ENCODE measurements around the gene TRAPPC3L. TPM values are rescaled to one million over a fixed set of nuclear protein-coding genes. Genes with fewer than 3 reads are reported as not detected.

TRAPPC3L gene
- total and polyA plus RNA-seq, 2 of the 8 experiments (the other 6 are each of a cell fraction or from before 2014, with no cell fraction given), result not detected

GRCh38 chr6:116491610-116492330 lies 53.7 kb downstream of the TRAPPC3L start:
- H3K79me1 ChIP-seq (ENCODE audit: low read depth, low read length), result no peaks in the 10 kb centered on the region
- H2BK120ac ChIP-seq (replicated peaks; ENCODE audit: low read depth, low read length), result no peak overlapping the region
- H3K18ac ChIP-seq (ENCODE audit: extremely low read depth, low read length), result no peak overlapping the region
- H3K27ac ChIP-seq (ENCODE audit: low read depth, low read length), result no peak overlapping the region
- H3K4me1 ChIP-seq (replicated peaks in 1 of 4; ENCODE audit: control insufficient read depth in 3 of 4, insufficient read depth in 4 of 4, low read length in 3 of 4), result no peaks in the 10 kb centered on the region
- no peaks in the 10 kb centered on the region for H4K20me1 ChIP-seq (replicated peaks in 1 of 2; ENCODE audit: control insufficient read depth in 1 of 2, insufficient read depth in 2 of 2, low read length in 2 of 2)
- TF ChIP-seq TEAD4 (IDR thresholded peaks at IDR 0.05; ENCODE audit: low read depth, low read length) (no peak), EGR1 (IDR thresholded peaks at IDR 0.05; ENCODE audit: borderline replicate concordance, low read depth, low read length) (no peak), BRCA1 (IDR thresholded peaks at IDR 0.05; ENCODE audit: low read depth, low read length) (no peak), POLR2A (IDR thresholded peaks at IDR 0.05; ENCODE audit: control extremely low read depth in 1 of 2, low read depth in 2 of 2, low read length in 2 of 2) (no peak), SRF (IDR thresholded peaks at IDR 0.05; ENCODE audit: low read depth, low read length) (no peak), YY1 (IDR thresholded peaks at IDR 0.05; ENCODE audit: low read depth, low read length) (no peak), RXRA (IDR thresholded peaks at IDR 0.05; ENCODE audit: insufficient read depth, low read depth, low read length) (no peak)
- H3K4me3 ChIP-seq (ENCODE audit: extremely low read depth in 1 of 4, insufficient read depth in 2 of 4, low read depth in 3 of 4, low read length in 4 of 4), result no peak overlapping the region
- no peak overlapping the region for H3K56ac ChIP-seq (replicated peaks; ENCODE audit: insufficient read length, low read depth, low read length)
- H3K4ac ChIP-seq (replicated peaks; ENCODE audit: insufficient read length, low read depth, low read length), result no peak overlapping the region
- no peaks in the 10 kb centered on the region for H3K27me3 ChIP-seq (replicated peaks in 1 of 4; ENCODE audit: control insufficient read depth in 3 of 4, extremely low read depth in 1 of 4, insufficient read depth in 3 of 4, low read length in 3 of 4)
- no peak overlapping the region for H3K23ac ChIP-seq (ENCODE audit: insufficient read length)
- ChIA-PET CTCF (ENCODE audit: partially characterized antibody) (interaction anchor here (0.6 to 1.1 kb wide), 8 partner anchors 9 to 204 kb away, joined by 3 to 4 read pairs (median 3); no protein-coding TSS in a partner anchor), POLR2A (ENCODE audit: partially characterized antibody) (no interaction called here)
- no peaks in the 10 kb centered on the region for H3K9me3 ChIP-seq (ENCODE audit: insufficient read depth in 2 of 2, low read depth in 1 of 2, low read length in 1 of 2)
- 0 out of 2 replicates have a peak overlapping the region, but pooled peaks have one; percentile 46 for H2AFZ ChIP-seq (ENCODE audit: low read length)
- H4K91ac ChIP-seq (replicated peaks; ENCODE audit: insufficient read length, low read length), result no peak overlapping the region
- no peak overlapping the region for H2BK20ac ChIP-seq (ENCODE audit: low read length)
- no peaks in the 10 kb centered on the region for H3K79me2 ChIP-seq (ENCODE audit: control insufficient read depth in 1 of 2, insufficient read depth in 2 of 2, low read length in 2 of 2)
- H3K9ac ChIP-seq (replicated peaks in 1 of 4; ENCODE audit: extremely low read depth in 1 of 4, low read depth in 3 of 4, low read length in 3 of 4), result no peak overlapping the region
- WGBS, 2 experiments (ENCODE audit: extremely low coverage in 1 of 2, insufficient coverage in 1 of 2, insufficient read length in 1 of 2, insufficient replicate concordance in 2 of 2, low coverage in 1 of 2, low lambda C conversion rate in 2 of 2, missing lambda C conversion rate in 1 of 2), result 86% methylated on average over 1 of the region's 1 CpG; no CpG with 5 or more reads in 1 of the 2 experiments
- H2AK5ac ChIP-seq (ENCODE audit: low read depth, low read length), result no peak overlapping the region
- H3K4me2 ChIP-seq (ENCODE audit: insufficient read depth in 1 of 2, low read depth in 2 of 2, low read length in 2 of 2), result no peak overlapping the region
- no peak overlapping the region for H4K5ac ChIP-seq (ENCODE audit: insufficient read length, low read depth, low read length)
- H2BK12ac ChIP-seq (ENCODE audit: low read depth, low read length), result no peak overlapping the region
- DNase-seq (ENCODE audit: low read depth in 1 of 2, low spot score in 2 of 2) (no peak), FAIRE-seq (no peak)
- H4K8ac ChIP-seq (ENCODE audit: extremely low read depth, insufficient read depth, low read length), result no peak overlapping the region
- H2BK15ac ChIP-seq (ENCODE audit: low read length), result no peak overlapping the region
- no peaks in the 10 kb centered on the region for H3K36me3 ChIP-seq (ENCODE audit: control insufficient read depth in 2 of 4, insufficient read depth in 4 of 4, low read length in 3 of 4)
- H3K23me2 ChIP-seq (ENCODE audit: low read depth, low read length), result no peaks in the 10 kb centered on the region
- H2BK5ac ChIP-seq (ENCODE audit: low read depth, low read length), result no peak overlapping the region
- H3K14ac ChIP-seq (ENCODE audit: insufficient read length), result no peak overlapping the region

All from H1 (cell line).